NCI-H2029 (cell line): ENCODE measurements around the gene ZNF579.
A peak's percentile ranks its signal among the peaks of the same experiment; 100 is the strongest.
"Not testable (repeated sequence)": the region's sequence is repeated elsewhere in the genome, so short reads cannot be mapped to it uniquely, and the experiment has no call there.

Experiments
- DNase-seq: peaks from one replicate; lab custom pipeline; 2025; lab: John Stamatoyannopoulos, UW

Gene ZNF579

GRCh38 chr19:55539090-55539984 lies 41.3 kb downstream of the ZNF579 start:
- no peak for DNase-seq

- DNase-seq, result no peak
Observed at GRCh38 chr19:55538132-55538531, 42.5 kb downstream of the ZNF579 start.

DNA sequence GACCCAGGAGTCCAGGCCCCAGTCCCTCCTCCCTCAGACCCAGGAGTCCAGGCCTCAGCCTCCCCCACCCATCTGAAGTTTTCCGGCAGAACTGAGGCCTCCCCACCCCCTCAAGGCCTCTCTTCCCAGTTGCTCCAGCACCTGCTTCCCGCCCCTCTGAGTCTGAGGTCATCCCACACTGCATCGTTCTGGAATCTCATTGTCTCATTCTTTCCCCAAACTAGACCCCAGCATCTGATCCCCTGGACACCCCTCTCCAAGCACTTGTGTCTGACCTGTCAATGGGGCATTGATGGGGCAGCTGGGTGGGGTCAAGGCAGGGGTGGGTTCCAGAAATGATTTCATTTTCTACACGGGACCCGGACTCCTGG lies 42.9 kb downstream of the ZNF579 start:
- DNase-seq, result no peak

DNA sequence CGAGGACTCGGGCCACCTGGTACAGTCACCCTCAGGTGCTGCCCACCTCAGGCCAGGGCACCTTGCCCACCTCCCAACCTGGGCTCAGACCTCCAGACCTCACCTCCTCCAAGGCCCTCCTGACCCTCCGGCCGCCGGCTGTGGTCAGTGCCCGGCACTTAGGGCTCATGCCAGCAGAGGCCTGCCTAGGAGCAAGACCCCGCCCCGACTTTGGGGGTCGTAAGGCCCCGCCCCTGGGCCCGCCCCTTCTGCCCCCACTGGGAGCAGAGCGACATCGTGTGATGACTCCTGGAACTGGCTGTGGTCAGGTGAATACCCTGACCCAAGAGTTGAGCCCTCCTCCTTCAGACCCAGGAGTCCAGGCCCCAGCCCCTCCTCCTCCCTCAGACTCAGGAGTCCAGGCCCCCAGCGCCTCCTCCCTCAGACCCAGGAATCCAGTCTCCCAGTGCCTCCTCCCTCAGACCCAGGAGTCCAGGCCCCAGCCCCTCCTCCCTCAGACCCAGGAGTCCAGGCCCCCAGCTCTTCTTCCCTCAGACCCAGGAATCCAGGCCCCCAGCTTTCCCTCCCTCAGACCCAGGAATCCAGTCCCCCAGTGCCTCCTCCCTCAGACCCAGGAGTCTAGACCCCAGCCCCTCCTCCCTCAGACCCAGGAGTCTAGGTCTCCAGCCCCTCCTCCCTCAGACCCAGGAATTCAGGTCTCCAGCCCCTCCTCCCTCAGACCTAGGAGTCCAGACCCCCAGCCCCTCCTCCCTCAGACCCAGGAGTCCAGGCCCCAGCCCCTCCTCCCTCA lies 43.5 kb downstream of the ZNF579 start, which contains the start of gene SBK2:
TSS of gene SBK2 (minus strand) at position 183 of the 790 bp plus-strand sequence. CDS start 839 bp downstream, outside the sequence.
- no peak for DNase-seq

GRCh38 chr19:55536366-55536765 lies 44.3 kb downstream of the ZNF579 start:
- DNase-seq, result no peak

DNA sequence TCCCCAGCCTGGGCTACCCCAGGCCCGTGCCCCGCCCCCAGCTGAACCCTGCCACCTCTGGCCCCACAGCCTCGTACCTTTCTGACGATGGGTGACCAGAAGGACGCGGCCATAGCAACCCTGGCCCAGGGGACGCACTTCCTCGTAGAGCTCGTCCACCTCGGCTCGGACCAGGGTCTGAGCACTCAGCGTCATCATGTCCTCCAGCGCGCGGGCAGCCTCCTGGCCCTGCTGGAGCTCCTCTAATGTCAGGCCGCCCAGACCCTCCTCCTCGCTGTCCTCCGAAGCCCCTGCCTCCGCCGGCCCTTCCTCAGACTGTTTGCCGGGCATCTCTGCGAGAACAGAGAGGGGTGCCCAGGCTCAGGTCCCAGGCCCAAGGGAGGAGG lies 44.7 kb downstream of the ZNF579 start:
- DNase-seq, result no peak

GRCh38 chr19:55535173-55535964 lies 45.3 kb downstream of the ZNF579 start:
- no peak for DNase-seq

- not testable (repeated sequence) for DNase-seq
Observed at GRCh38 chr19:55534280-55534679, 46.4 kb downstream of the ZNF579 start.

GRCh38 chr19:55530996-55531395 lies 49.7 kb downstream of the ZNF579 start:
- no peak for DNase-seq

GRCh38 chr19:55529636-55530234 lies 50.9 kb downstream of the ZNF579 start:
- no peak for DNase-seq

DNA sequence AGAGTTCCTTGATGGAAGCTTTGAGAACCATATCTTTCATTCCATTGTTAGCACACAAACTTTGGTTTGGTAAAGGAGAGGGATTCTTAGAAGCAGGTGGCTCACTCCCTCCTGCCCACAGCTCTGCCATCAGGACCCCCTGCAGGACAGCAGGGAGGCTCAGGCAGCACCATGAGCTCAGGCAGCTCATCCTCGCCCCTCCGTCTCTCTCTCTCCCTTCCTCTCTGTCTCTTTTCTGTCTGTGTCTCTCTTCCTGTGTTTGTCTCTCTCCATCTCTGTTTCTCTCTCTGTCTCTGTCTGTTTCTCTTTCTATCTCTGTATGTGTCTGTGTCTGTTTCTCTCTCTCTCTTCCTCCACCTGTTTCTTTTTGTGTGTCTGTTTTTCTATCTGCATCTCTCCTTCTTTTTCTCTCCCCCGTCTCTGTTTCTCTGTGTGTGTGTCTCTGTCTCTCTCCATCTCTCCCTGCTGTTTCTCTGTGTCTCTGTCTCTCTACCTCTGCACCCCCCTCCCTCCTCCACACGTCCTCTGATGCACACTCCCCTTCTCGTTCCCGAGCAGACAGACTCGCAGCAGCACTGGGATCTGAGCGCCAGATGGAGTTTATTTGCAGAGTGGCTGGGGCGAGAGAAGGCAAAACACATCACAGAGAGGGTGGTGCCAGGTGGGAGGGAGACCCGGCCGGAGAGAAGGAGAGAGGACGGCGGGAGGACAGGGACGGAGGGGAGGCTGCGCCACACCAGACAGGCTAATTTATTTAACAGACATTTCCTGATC lies 52.4 kb downstream of the ZNF579 start:
- DNase-seq, result peak; percentile 21

GRCh38 chr19:55527197-55528029 lies 53.2 kb downstream of the ZNF579 start:
- DNase-seq, result no peak
